22Rv1 (cell line): ENCODE results near the gene FGFR3.

Experiments used
- H3K27ac ChIP-seq: fragments of 450-650 bp; 2 replicates; pipeline ENCODE4 v1.5.1; 2017
- CTCF ChIP-seq: fragments of 450-650 bp; IDR thresholded peaks from 2 replicates; pipeline ENCODE4 v1.5.1; 2017; ENCODE audit warnings: mild to moderate bottlenecking
- ZFX ChIP-seq: fragments of 450-650 bp; IDR thresholded peaks from 2 replicates; pipeline ENCODE4 v1.6.1; 2017; ENCODE audit warnings: antibody characterized with exemption, borderline replicate concordance

FGFR3 gene

GRCh38 chr4:1770791-1771231 is 22.3 kb upstream of the FGFR3 start:
- TF ChIP-seq CTCF (no peak), ZFX (no peak)

DNA sequence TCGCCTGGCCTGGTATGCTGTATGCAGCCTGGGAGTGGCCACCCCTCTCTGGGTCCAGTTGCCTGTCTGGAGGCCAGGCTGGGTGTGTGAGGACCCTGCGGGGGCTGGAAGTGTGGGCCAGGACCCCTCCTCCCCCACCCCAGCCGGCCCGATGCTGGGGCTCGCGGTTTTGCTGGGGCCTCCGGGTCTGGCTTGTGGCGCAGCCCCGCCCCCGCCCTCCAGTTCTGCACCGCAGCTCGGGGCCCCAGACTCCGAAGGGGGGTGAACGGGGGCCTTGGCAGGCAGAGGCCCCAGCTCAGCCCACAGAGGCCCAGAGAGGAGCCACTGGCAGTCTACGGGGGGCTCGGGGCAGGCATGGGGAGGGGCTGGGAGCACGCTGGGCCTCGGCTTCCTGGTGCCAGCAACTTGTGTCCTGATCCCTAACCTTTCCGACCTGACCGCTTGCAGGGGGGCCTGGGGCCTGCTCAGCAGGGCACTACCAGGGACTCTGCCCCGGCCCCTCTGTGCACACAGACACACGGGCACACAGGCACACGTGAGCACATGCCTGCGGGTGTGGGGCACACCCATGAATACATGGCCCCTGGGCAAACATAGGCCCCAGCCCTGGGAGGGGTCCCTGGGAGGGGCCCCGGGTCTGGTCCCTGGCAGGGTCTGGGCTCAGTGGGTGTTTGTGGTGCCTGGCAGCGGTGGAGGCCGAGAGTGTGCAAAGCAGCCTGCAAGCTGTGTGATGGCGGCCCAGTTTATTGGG is 21.4 kb upstream of the FGFR3 start:
- H3K27ac ChIP-seq = no peak overlapping the region
- TF ChIP-seq ZFX (no peak), CTCF (no peak)

More at GRCh38 chr4:1770791-1771231, 22.3 kb upstream of the FGFR3 start:
- H3K27ac ChIP-seq = no peak overlapping the region

GRCh38 chr4:1772853-1773538 is 20.1 kb upstream of the FGFR3 start:
- no peak for TF ChIP-seq ZFX
- no peak for TF ChIP-seq CTCF

GRCh38 chr4:1773754-1774153 is 19.3 kb upstream of the FGFR3 start:
- TF ChIP-seq CTCF (no peak), ZFX (no peak)
- no peak overlapping the region for H3K27ac ChIP-seq

More at GRCh38 chr4:1772853-1773538, 20.1 kb upstream of the FGFR3 start:
- H3K27ac ChIP-seq = no peak overlapping the region

DNA sequence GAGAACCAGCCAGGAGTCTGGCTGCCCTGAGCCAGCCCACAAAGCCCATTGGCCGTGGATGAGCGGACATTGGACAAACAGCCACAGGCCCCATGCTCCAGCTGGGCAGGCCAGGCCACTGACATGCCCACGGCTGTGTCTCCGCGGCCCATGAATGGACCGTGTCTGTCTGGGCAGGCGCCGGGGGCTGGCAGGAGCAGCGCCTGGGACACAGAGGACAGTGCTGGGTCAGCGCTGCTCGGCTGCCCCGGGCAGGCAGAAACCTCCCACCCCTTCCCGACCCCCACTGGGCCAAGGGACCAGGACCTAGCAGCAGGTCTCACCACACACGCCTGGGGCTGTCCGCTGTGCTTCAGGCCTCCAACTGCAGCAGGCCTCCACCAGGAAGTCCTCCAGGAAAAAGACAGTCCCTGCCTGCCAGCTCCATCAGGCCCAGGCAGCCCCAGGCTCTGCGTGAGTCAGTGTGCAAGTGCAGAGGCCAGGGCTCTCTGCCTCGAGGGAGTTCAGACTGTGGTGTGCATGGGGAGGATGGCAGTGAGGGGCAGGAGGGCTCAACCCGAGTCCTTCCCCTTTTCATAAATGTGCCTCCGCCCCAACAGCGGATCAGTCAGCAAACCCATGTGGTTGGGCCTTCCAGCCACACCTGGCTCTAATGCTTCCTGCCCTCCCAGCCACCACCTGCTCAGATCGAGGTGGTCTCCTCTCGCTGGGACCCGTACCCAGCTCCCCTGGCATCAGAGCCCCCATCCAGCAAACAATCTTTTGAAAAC is 17.2 kb upstream of the FGFR3 start:
- H3K27ac ChIP-seq = no peak overlapping the region
- TF ChIP-seq ZFX (no peak), CTCF (no peak)

- TF ChIP-seq ZFX (no peak), CTCF (no peak)
Observed at GRCh38 chr4:1776521-1777161, 16.5 kb upstream of the FGFR3 start.

More at GRCh38 chr4:1776521-1777161, 16.5 kb upstream of the FGFR3 start:
- H3K27ac ChIP-seq = no peak overlapping the region
